Measurements from ENCODE around the gene HIPK2.

GRCh38 chr7:139673230-139673629, 104.6 kb downstream of the HIPK2 start:
- TF ChIP-seq REST (IDR thresholded peaks at IDR 0.05; ENCODE audit: low read depth) (no peak), ZBTB7A (IDR thresholded peaks at IDR 0.05; ENCODE audit: low read depth) (no peak), EP300 (IDR thresholded peaks at IDR 0.05; ENCODE audit: borderline replicate concordance) (no peak), MAX (IDR thresholded peaks at IDR 0.05) (no peak), YY1 (IDR thresholded peaks at IDR 0.05; ENCODE audit: low read depth) (no peak), CREB1 (IDR thresholded peaks at IDR 0.05; ENCODE audit: low read depth) (no peak), CEBPB (IDR thresholded peaks at IDR 0.05) (no peak), TAF1 (IDR thresholded peaks at IDR 0.05; ENCODE audit: low read depth) (no peak), TCF12 (IDR thresholded peaks at IDR 0.05; ENCODE audit: low read depth) (no peak)
